GM23338 (cell line): ENCODE results near the gene RASA3. TPM values are rescaled to one million over a fixed set of nuclear protein-coding genes. Genes with fewer than 3 reads are reported as not detected.
A peak's percentile ranks its signal among the peaks of the same experiment; 100 is the strongest.

Source experiments
- ATAC-seq: fragments of 200-7000 bp; cut with Tn5 transposase; 3 replicates; pipeline ENCODE4 v1.9.1; 2020
- DNase-seq: peaks from one replicate; pipeline ENCODE4 v3.0.0-alpha.2; 2015; ENCODE audit warnings: low spot score
- H2AFZ ChIP-seq: fragments of 200-600 bp; sonication (generic); 2 replicates; pipeline ENCODE4 v1.8.0; 2016; ENCODE audit warnings: antibody characterized with exemption, mild to moderate bottlenecking, moderate library complexity
- H3F3A ChIP-seq: fragments of 200-600 bp; sonication (generic); replicated peaks from 2 replicates; pipeline ENCODE4 v1.8.0; 2017; ENCODE audit warnings: antibody characterized with exemption, mixed run types, low read depth
- H3K27ac ChIP-seq: fragments of 200-600 bp; sonication (generic); 2 replicates; pipeline ENCODE4 v1.6.1; 2016; ENCODE audit warnings: low read depth
- H3K27me3 ChIP-seq: fragments of 200-600 bp; sonication (generic); 2 replicates; pipeline ENCODE4 v1.8.0; 2016; ENCODE audit warnings: mild to moderate bottlenecking, mixed run types, moderate library complexity; ENCODE audit not compliant: insufficient read depth
- H3K36me3 ChIP-seq: fragments of 200-600 bp; sonication (generic); 2 replicates; pipeline ENCODE4 v1.8.0; 2016; ENCODE audit warnings: mild to moderate bottlenecking; ENCODE audit not compliant: insufficient read depth
- H3K4me1 ChIP-seq: fragments of 200-600 bp; sonication (generic); 2 replicates; pipeline ENCODE4 v1.8.0; 2016; ENCODE audit warnings: mild to moderate bottlenecking, moderate library complexity; ENCODE audit not compliant: insufficient read depth
- H3K4me2 ChIP-seq: fragments of 200-600 bp; sonication (generic); 2 replicates; pipeline ENCODE4 v1.7.1; 2017; ENCODE audit warnings: mixed run types
- H3K4me3 ChIP-seq: fragments of 200-600 bp; sonication (generic); 2 replicates; pipeline ENCODE4 v1.6.1; 2016; ENCODE audit warnings: mixed run types
- H3K79me2 ChIP-seq: fragments of 200-600 bp; sonication (generic); replicated peaks from 2 replicates; pipeline ENCODE4 v1.8.0; 2017; ENCODE audit warnings: mild to moderate bottlenecking; ENCODE audit not compliant: insufficient read depth
- H3K9me2 ChIP-seq: fragments of 200-600 bp; sonication (generic); 2 replicates; pipeline ENCODE4 v1.8.0; 2017; ENCODE audit not compliant: insufficient read depth
- H4K20me1 ChIP-seq: fragments of 200-600 bp; sonication (generic); replicated peaks from 2 replicates; pipeline ENCODE4 v1.8.0; 2017; ENCODE audit warnings: mild to moderate bottlenecking; ENCODE audit not compliant: insufficient read depth
- H3K27ac Mint-ChIP-seq: 2 replicates; pipeline ENCODE4 v1.8.0; 2020; ENCODE audit warnings: inconsistent platforms, mild to moderate bottlenecking, moderate library complexity, mixed read lengths
- H3K27me3 Mint-ChIP-seq: 3 replicates; pipeline ENCODE4 v1.8.0; 2022; ENCODE audit warnings: low read depth, mild to moderate bottlenecking, moderate library complexity, mixed read lengths, inconsistent platforms; ENCODE audit not compliant: insufficient read depth, poor library complexity
- H3K36me3 Mint-ChIP-seq: 3 replicates; pipeline ENCODE4 v1.8.0; 2021; ENCODE audit warnings: low read depth, mild to moderate bottlenecking, inconsistent platforms, moderate library complexity, mixed read lengths
- H3K4me1 Mint-ChIP-seq: 3 replicates; pipeline ENCODE4 v1.8.0; 2020; ENCODE audit warnings: mild to moderate bottlenecking, inconsistent platforms, mixed read lengths
- H3K4me3 Mint-ChIP-seq: 3 replicates; pipeline ENCODE4 v1.8.0; 2021; ENCODE audit warnings: moderate library complexity, mild to moderate bottlenecking, inconsistent platforms, mixed read lengths
- H3K9me3 Mint-ChIP-seq: 3 replicates; pipeline ENCODE4 v1.8.0; 2020; ENCODE audit warnings: moderate library complexity, mild to moderate bottlenecking, inconsistent platforms, mixed read lengths
- CREB1 ChIP-seq: fragments of 250-450 bp; sonication (Bioruptor Pico); IDR thresholded peaks from 2 replicates; pipeline ENCODE4 v1.5.0; 2020; ENCODE audit warnings: low read depth, mild to moderate bottlenecking, moderate library complexity
- CTCF ChIP-seq, 2 experiments: fragments of 200-600 bp in 1 of 2; sonication (generic) in 1 of 2; conservative IDR thresholded peaks; 2 replicates each; pipeline versions ENCODE4 v1.5.1 to v1.6.1; 2016 to 2017; ENCODE audit warnings: antibody characterized with exemption in 2 of 2, low read depth in 2 of 2, mild to moderate bottlenecking in 2 of 2, moderate library complexity in 1 of 2
- EZH2phosphoT487 ChIP-seq: fragments of 200-600 bp; sonication (generic); IDR thresholded peaks from one replicate; pipeline ENCODE4 v1.8.1; 2018; ENCODE audit warnings: antibody characterized with exemption; ENCODE audit not compliant: unreplicated experiment
- POLR2AphosphoS5 ChIP-seq: IDR thresholded peaks from 2 replicates; pipeline ENCODE4 v1.6.1; 2016; ENCODE audit warnings: antibody characterized with exemption, low read depth
- STAT1 ChIP-seq: IDR thresholded peaks from one replicate; pipeline ENCODE4 v1.6.1; 2016; ENCODE audit warnings: antibody characterized with exemption; ENCODE audit not compliant: unreplicated experiment
- ZNF462 ChIP-seq: fragments of 250-450 bp; sonication (Bioruptor Pico); IDR thresholded peaks from 2 replicates; pipeline ENCODE4 v1.5.0; 2020; ENCODE audit warnings: mild to moderate bottlenecking, moderate library complexity
- polyA plus RNA-seq: library from polyadenylated mRNA; unstranded; fragments of >200 nt; fragmentation: Nextera tagmentation; extraction: Ambion mirVana; gene quantifications from 2 replicates; pipeline ENCODE4 v1.2.1, GENCODE V29; 2016
- total RNA-seq: library from RNA; depleted of rRNA; stranded (reverse); fragments of >200 nt; shearing (Covaris generic); gene quantifications from 2 replicates; pipeline ENCODE4 v1.2.3, GENCODE V29; 2014

Gene RASA3
- total and polyA plus RNA-seq, 2 experiments from 2014 or later, result 11.2 to 20.7 TPM

GRCh38 chr13:113929628-113930615 lies 202.5 kb downstream of the RASA3 start:
- no peak overlapping the region for H3K4me3 Mint-ChIP-seq
- peak; percentile 23 for DNase-seq
- H3K27me3 Mint-ChIP-seq, result peaks cover 2% of the 10 kb centered on the region
- H3K27ac Mint-ChIP-seq, result no peak overlapping the region
- no peaks in the 10 kb centered on the region; the same call in 2 of the 3 replicates for H3K36me3 Mint-ChIP-seq
- H2AFZ ChIP-seq, result no peak overlapping the region
- H3K4me2 ChIP-seq, result no peak overlapping the region
- TF ChIP-seq POLR2AphosphoS5 (no peak), ZNF462 (no peak), EZH2phosphoT487 (no peak), CTCF (conservative IDR thresholded peaks at IDR 0.05; ENCODE audit: low read depth in 2 of 2) (peak; percentile 9 to 69; a peak in 2 of 4 replicates), STAT1 (no peak), CREB1 (CRISPR knock-in tag) (no peak)
- H3K36me3 ChIP-seq, result no peaks in the 10 kb centered on the region
- H3K9me2 ChIP-seq, result no peaks in the 10 kb centered on the region
- H3K27me3 ChIP-seq, result no peaks in the 10 kb centered on the region
- no peak overlapping the region for H3K4me3 ChIP-seq
- H3K79me2 ChIP-seq, result no peaks in the 10 kb centered on the region
- peak; percentile 84 for ATAC-seq
- H3K4me1 Mint-ChIP-seq, result peaks cover 9% of the 10 kb centered on the region
- no peaks in the 10 kb centered on the region for H3K4me1 ChIP-seq
- no peaks in the 10 kb centered on the region for H3F3A ChIP-seq
- H3K9me3 Mint-ChIP-seq, result no peaks in the 10 kb centered on the region; the same call in 2 of the 3 replicates
- no peak overlapping the region for H3K27ac ChIP-seq
- H4K20me1 ChIP-seq, result no peaks in the 10 kb centered on the region
